Muscle layer of duodenum (tissue), 2 donors: ENCODE results near the gene LCAT.
"Not testable (repeated sequence)": the region's sequence is repeated elsewhere in the genome, so short reads cannot be mapped to it uniquely, and the experiment has no call there.

Experiments used
- H3K27ac ChIP-seq: one replicate; pipeline ENCODE4 v1.7.0; 2013; ENCODE audit warnings: mild to moderate bottlenecking, low read length
- H3K27me3 ChIP-seq: one replicate; pipeline ENCODE4 v1.7.0; 2013; ENCODE audit warnings: low read depth, mild to moderate bottlenecking, control low read depth, low read length
- H3K36me3 ChIP-seq, 2 donors: one replicate each; pipeline ENCODE4 v1.7.0; 2013; ENCODE audit warnings: low read length in 2 of 2, control low read depth in 1 of 2, mild to moderate bottlenecking in 1 of 2; ENCODE audit not compliant: insufficient read depth in 2 of 2, control insufficient read depth in 1 of 2
- H3K4me1 ChIP-seq, 2 donors: one replicate each; pipeline ENCODE4 v1.7.0; 2013; ENCODE audit warnings: low read length in 2 of 2, mild to moderate bottlenecking in 2 of 2, control low read depth in 1 of 2, moderate library complexity in 1 of 2; ENCODE audit not compliant: insufficient read depth in 2 of 2, control insufficient read depth in 1 of 2
- H3K4me3 ChIP-seq, 2 donors: one replicate each; pipeline ENCODE4 v1.7.0; 2013; ENCODE audit warnings: low read length in 2 of 2, low read depth in 1 of 2, mild to moderate bottlenecking in 1 of 2
- H3K9me3 ChIP-seq, 2 donors: one replicate each; pipeline ENCODE4 v1.7.0; 2013; ENCODE audit warnings: low read length in 2 of 2, control low read depth in 1 of 2, mild to moderate bottlenecking in 1 of 2; ENCODE audit not compliant: control insufficient read depth in 1 of 2
- donor health status: healthy.

Gene LCAT

GRCh38 chr16:67943256-67943618 lies 683 bp downstream of the LCAT start:
- no peaks in the 10 kb centered on the region for H3K9me3 ChIP-seq
- H3K27ac ChIP-seq, result no peak overlapping the region
- H3K27me3 ChIP-seq, result no peaks in the 10 kb centered on the region
- H3K4me1 ChIP-seq, result peaks cover 0 to 43% of the 10 kb centered on the region in 2 donors
- H3K36me3 ChIP-seq, result peaks cover 31 to 69% of the 10 kb centered on the region in 2 donors
- H3K4me3 ChIP-seq, result no peak overlapping the region

GRCh38 chr16:67942510-67943255 lies 1.2 kb downstream of the LCAT start:
- Histone ChIP-seq H3K9me3 (no peaks in the 10 kb centered on the region), H3K4me1 (peaks cover 0 to 43% of the 10 kb centered on the region in 2 donors), H3K4me3 (no peak overlapping the region), H3K36me3 (peaks cover 26 to 63% of the 10 kb centered on the region in 2 donors), H3K27ac (no peak overlapping the region), H3K27me3 (no peaks in the 10 kb centered on the region)

- H3K27ac ChIP-seq, result no peak overlapping the region
- H3K9me3 ChIP-seq, result no peaks in the 10 kb centered on the region
- H3K36me3 ChIP-seq, result peaks cover 22 to 58% of the 10 kb centered on the region in 2 donors
- no peaks in the 10 kb centered on the region for H3K27me3 ChIP-seq
- no peak overlapping the region for H3K4me3 ChIP-seq
- peaks cover 0 to 48% of the 10 kb centered on the region in 2 donors for H3K4me1 ChIP-seq
These were observed 1.8 kb downstream of the LCAT start for GRCh38 chr16:67942200-67942509.

GRCh38 chr16:67941469-67942199 lies 2.3 kb downstream of the LCAT start:
- no peaks in the 10 kb centered on the region for H3K9me3 ChIP-seq
- H3K27ac ChIP-seq, result no peak overlapping the region
- no peaks in the 10 kb centered on the region for H3K27me3 ChIP-seq
- peaks cover 21 to 53% of the 10 kb centered on the region in 2 donors for H3K36me3 ChIP-seq
- H3K4me1 ChIP-seq, result peaks cover 0 to 52% of the 10 kb centered on the region in 2 donors
- H3K4me3 ChIP-seq, result no peak overlapping the region

- peaks cover 10 to 42% of the 10 kb centered on the region in 2 donors for H3K36me3 ChIP-seq
- H3K4me3 ChIP-seq, result no peak overlapping the region
- no peaks in the 10 kb centered on the region for H3K27me3 ChIP-seq
- H3K9me3 ChIP-seq, result no peaks in the 10 kb centered on the region
- H3K27ac ChIP-seq, result no peak overlapping the region
- peaks cover 0 to 48% of the 10 kb centered on the region in 2 donors for H3K4me1 ChIP-seq
These were observed 3.4 kb downstream of the LCAT start for GRCh38 chr16:67940446-67941089.

GRCh38 chr16:67939507-67940445 lies 4.1 kb downstream of the LCAT start:
- H3K36me3 ChIP-seq, result peaks cover 6 to 34% of the 10 kb centered on the region in 2 donors
- H3K27ac ChIP-seq, result no peak overlapping the region
- H3K9me3 ChIP-seq, result no peaks in the 10 kb centered on the region
- peaks cover 0 to 47% of the 10 kb centered on the region in 2 donors for H3K4me1 ChIP-seq
- H3K27me3 ChIP-seq, result no peaks in the 10 kb centered on the region
- H3K4me3 ChIP-seq, result no peak overlapping the region

GRCh38 chr16:67937713-67938112 lies 6.2 kb downstream of the LCAT start:
- H3K4me1 ChIP-seq, result peaks cover 0 to 32% of the 10 kb centered on the region in 2 donors
- not testable (repeated sequence) for H3K9me3 ChIP-seq, H3K27ac ChIP-seq, H3K27me3 ChIP-seq, H3K4me3 ChIP-seq
- peaks cover 15 to 23% of the 10 kb centered on the region in 2 donors for H3K36me3 ChIP-seq

- Histone ChIP-seq H3K4me3 (peak overlapping the region; percentile 91 to 92), H3K9me3 (no peaks in the 10 kb centered on the region), H3K27me3 (no peaks in the 10 kb centered on the region), H3K36me3 (peaks cover 15 to 17% of the 10 kb centered on the region in 2 donors), H3K27ac (peak overlapping the region; percentile 89), H3K4me1 (peaks cover 0 to 26% of the 10 kb centered on the region in 2 donors)
These were observed 6.9 kb downstream of the LCAT start for GRCh38 chr16:67936880-67937605.

GRCh38 chr16:67936124-67936879 lies 7.6 kb downstream of the LCAT start, which contains the start of gene PSMB10:
PSMB10 (minus strand) TSS chr16:67936850; CDS start chr16:67936749, 101 bp downstream.
- Histone ChIP-seq H3K4me3 (peak within 1 kb of the TSS; percentile 91 to 92), H3K27me3 (no peaks in the 10 kb centered on the region), H3K27ac (peak within 1 kb of the TSS; percentile 89), H3K9me3 (no peaks in the 10 kb centered on the region), H3K36me3 (peaks cover 9 to 15% of the 10 kb centered on the region in 2 donors), H3K4me1 (peaks cover 0 to 26% of the 10 kb centered on the region in 2 donors)
